Uterus (tissue), 4 donors: ENCODE measurements around the gene CFAP97D2. TPM values are rescaled to one million over a fixed set of nuclear protein-coding genes. Genes with fewer than 3 reads are reported as not detected.

Source experiments
- DNase-seq, 2 donors: peaks; one replicate each; pipeline ENCODE4 v3.0.0-alpha.2; 2019 to 2020
- H3K27ac ChIP-seq, 2 donors: fragments of 200-600 bp; sonication (generic); 1 replicate in 1 of 2; 2 replicates in 1 of 2; pipeline ENCODE4 v1.5.1; 2016 to 2018
- H3K27me3 ChIP-seq, 2 donors: fragments of 200-600 bp; sonication (generic); one replicate each; pipeline ENCODE4 v1.5.1; 2018 to 2019; ENCODE audit warnings: control low read depth in 1 of 2
- H3K36me3 ChIP-seq, 2 donors: fragments of 200-600 bp; sonication (generic); one replicate each; pipeline ENCODE4 v1.5.1; 2019; ENCODE audit warnings: control low read depth in 1 of 2
- H3K4me1 ChIP-seq, 2 donors: fragments of 200-600 bp; sonication (generic); one replicate each; pipeline ENCODE4 v1.5.1; 2018 to 2019; ENCODE audit warnings: control low read depth in 1 of 2
- H3K4me3 ChIP-seq, 2 donors: fragments of 200-600 bp; sonication (generic); 1 replicate in 1 of 2; 2 replicates in 1 of 2; pipeline ENCODE4 v1.5.1; 2018 to 2019; ENCODE audit warnings: mild to moderate bottlenecking in 1 of 2
- H3K9me3 ChIP-seq, 2 donors: fragments of 200-600 bp; sonication (generic); one replicate each; pipeline ENCODE4 v1.5.1; 2019; ENCODE audit warnings: control low read depth in 1 of 2
- CTCF ChIP-seq, 4 experiments: fragments of 200-600 bp in 2 of 4; fragments of 450-650 bp in 2 of 4; sonication (generic) in 2 of 4; IDR thresholded peaks; one replicate each; pipeline ENCODE4 v1.5.1; 2016 to 2019; ENCODE audit warnings: antibody characterized with exemption in 4 of 4, mild to moderate bottlenecking in 2 of 4, moderate library complexity in 1 of 4
- POLR2A ChIP-seq, 2 donors: fragments of 450-650 bp; IDR thresholded peaks; one replicate each; pipeline ENCODE4 v1.6.1; 2016; ENCODE audit warnings: antibody characterized with exemption in 2 of 2, mild to moderate bottlenecking in 1 of 2, moderate library complexity in 1 of 2
- intact Hi-C: fragments of 100-400 bp; cut with DNase I; formaldehyde crosslinking; loops from one replicate; pipeline ENCODE4 v1.15.1; 2023; ENCODE audit warnings: low total_unique reads
- total RNA-seq, 4 donors: library from RNA; depleted of rRNA in 3 of 4; stranded (reverse); fragments of >200 nt in 3 of 4; gene quantifications; one replicate each; pipeline versions ENCODE4 v1.1.0 to v1.2.4, GENCODE V29; 2014 to 2023
- donor health status: DM: yes; HTN: yes; CAD: no.

CFAP97D2 gene
- total RNA-seq, 4 donors from 2014 or later, result not detected

GRCh38 chr13:114213980-114214379 is 34.9 kb downstream of the CFAP97D2 start:
- H3K36me3 ChIP-seq, result no peaks in the 10 kb centered on the region
- no peak for DNase-seq
- intact Hi-C loops, result no loop called here
- no peaks in the 10 kb centered on the region for H3K4me1 ChIP-seq
- no peaks in the 10 kb centered on the region for H3K27me3 ChIP-seq
- H3K27ac ChIP-seq, result no peak overlapping the region
- H3K4me3 ChIP-seq, result no peak overlapping the region
- TF ChIP-seq POLR2A (IDR thresholded peaks at IDR 0.05), result no peak
- no peak for TF ChIP-seq CTCF (IDR thresholded peaks at IDR 0.05)
- H3K9me3 ChIP-seq, result no peaks in the 10 kb centered on the region

GRCh38 chr13:114219392-114219791 is 40.3 kb downstream of the CFAP97D2 start:
- Histone ChIP-seq H3K4me1 (no peaks in the 10 kb centered on the region), H3K27ac (no peak overlapping the region), H3K4me3 (no peak overlapping the region), H3K27me3 (no peaks in the 10 kb centered on the region), H3K9me3 (no peaks in the 10 kb centered on the region), H3K36me3 (no peaks in the 10 kb centered on the region)
- intact Hi-C loops, result no loop called here
- TF ChIP-seq CTCF (IDR thresholded peaks at IDR 0.05) (no peak), POLR2A (IDR thresholded peaks at IDR 0.05) (no peak)
- no peak for DNase-seq

GRCh38 chr13:114222461-114222968 is 43.5 kb downstream of the CFAP97D2 start:
- H3K4me3 ChIP-seq, result no peak overlapping the region
- H3K4me1 ChIP-seq, result no peaks in the 10 kb centered on the region
- intact Hi-C loops, result no loop called here
- DNase-seq, result no peak
- no peaks in the 10 kb centered on the region for H3K36me3 ChIP-seq
- H3K9me3 ChIP-seq, result no peaks in the 10 kb centered on the region
- H3K27me3 ChIP-seq, result no peaks in the 10 kb centered on the region
- TF ChIP-seq CTCF (IDR thresholded peaks at IDR 0.05) (no peak), POLR2A (IDR thresholded peaks at IDR 0.05) (no peak)
- no peak overlapping the region for H3K27ac ChIP-seq

GRCh38 chr13:114224201-114224600 is 45.1 kb downstream of the CFAP97D2 start:
- Histone ChIP-seq H3K9me3 (no peaks in the 10 kb centered on the region), H3K36me3 (no peaks in the 10 kb centered on the region), H3K27me3 (no peaks in the 10 kb centered on the region), H3K4me3 (no peak overlapping the region), H3K4me1 (no peaks in the 10 kb centered on the region), H3K27ac (no peak overlapping the region)
- no peak for DNase-seq
- intact Hi-C loops, result no loop called here
- no peak for TF ChIP-seq POLR2A (IDR thresholded peaks at IDR 0.05)

- Histone ChIP-seq H3K27ac (no peak overlapping the region), H3K27me3 (no peaks in the 10 kb centered on the region), H3K9me3 (no peaks in the 10 kb centered on the region), H3K4me1 (no peaks in the 10 kb centered on the region), H3K36me3 (no peaks in the 10 kb centered on the region), H3K4me3 (no peak overlapping the region)
- TF ChIP-seq POLR2A (IDR thresholded peaks at IDR 0.05) (no peak), CTCF (IDR thresholded peaks at IDR 0.05) (no peak)
- intact Hi-C loops, result loop anchor here (2.0 kb wide), 1 partner anchor 273 kb away; no protein-coding TSS in a partner anchor
- DNase-seq, result no peak
Measured at GRCh38 chr13:114225610-114226009, 46.6 kb downstream of the CFAP97D2 start.

- Histone ChIP-seq H3K27me3 (no peaks in the 10 kb centered on the region), H3K36me3 (no peaks in the 10 kb centered on the region), H3K9me3 (no peaks in the 10 kb centered on the region), H3K4me3 (no peak overlapping the region), H3K4me1 (no peaks in the 10 kb centered on the region), H3K27ac (no peak overlapping the region)
- intact Hi-C loops, result loop anchor here (2.0 kb wide), 1 partner anchor 273 kb away; no protein-coding TSS in a partner anchor
- no peak for TF ChIP-seq CTCF (IDR thresholded peaks at IDR 0.05)
- no peak for TF ChIP-seq POLR2A (IDR thresholded peaks at IDR 0.05)
- DNase-seq, result no peak
Measured at GRCh38 chr13:114226088-114226487, 47.0 kb downstream of the CFAP97D2 start.
